BJ (cell line): ENCODE results near the gene HNRNPA0. TPM values are rescaled to one million over a fixed set of nuclear protein-coding genes. Genes with fewer than 3 reads are reported as not detected.

Source experiments
- CTCF ChIA-PET: fragments of 350-600 bp; formaldehyde crosslinking; extraction: SDS; loops from one replicate; lab custom pipeline; 2021; ENCODE audit warnings: antibody characterized with exemption, inconsistent platforms; lab: Yijun Ruan, JAX
- POLR2A ChIA-PET: fragments of 300-600 bp; sonication (Branson Sonifier 250); formaldehyde crosslinking; extraction: SDS; loops from one replicate; lab custom pipeline; 2021; ENCODE audit warnings: antibody characterized with exemption; lab: Charles Lee
- DNase-seq: peaks from one replicate; pipeline ENCODE4 v3.0.0-alpha.2; 2011; ENCODE audit warnings: low read depth
- H3K27me3 ChIP-seq: 2 replicates; pipeline ENCODE4 v1.6.0; 2011; ENCODE audit warnings: low read length; ENCODE audit not compliant: control insufficient read depth, insufficient read depth
- H3K36me3 ChIP-seq: 2 replicates; pipeline ENCODE4 v1.5.1; 2011; ENCODE audit warnings: low read length; ENCODE audit not compliant: control insufficient read depth, insufficient read depth
- H3K4me3 ChIP-seq: 2 replicates; pipeline ENCODE4 v1.5.1; 2011; ENCODE audit warnings: low read depth, mild to moderate bottlenecking, control low read depth, low read length
- polyA plus RNA-seq: library from polyadenylated mRNA; depleted of rRNA; stranded (reverse); fragments of >200 nt; gene quantifications from 2 replicates; pipeline ENCODE4 v1.2.3, GENCODE V29; 2011
- TF ChIP-seq, protein P1 (sequence below): IDR thresholded peaks from 2 replicates; pipeline ENCODE4 v1.5.1; 2011; ENCODE audit warnings: low read depth, mild to moderate bottlenecking, control low read depth, inconsistent platforms, low read length, moderate library complexity; ENCODE audit not compliant: insufficient read depth

HNRNPA0 gene
- polyA plus RNA-seq, 1 experiment = 10.2 TPM

DNA sequence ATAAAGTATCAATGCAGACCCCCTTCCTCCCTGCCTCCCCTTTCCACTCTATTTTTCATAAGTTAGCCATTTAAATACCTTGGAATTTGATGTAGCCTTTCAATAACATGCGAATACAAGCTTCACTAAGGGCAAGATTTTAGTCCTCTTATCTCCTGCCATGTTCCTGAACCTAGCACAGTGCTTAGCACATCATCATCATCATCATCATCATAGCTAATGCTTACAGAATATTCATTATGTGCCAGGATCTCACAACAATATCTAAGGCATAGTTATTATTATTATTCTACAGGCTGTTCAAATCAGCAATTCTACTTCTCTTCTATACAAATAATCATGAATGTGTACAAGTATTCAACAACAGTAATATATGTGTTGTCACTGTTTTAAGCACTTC lies 38.7 kb downstream of the HNRNPA0 start:
- no peaks in the 10 kb centered on the region for H3K27me3 ChIP-seq
- ChIA-PET POLR2A (no interaction called here), CTCF (interaction anchor here (1.3 kb wide), 1 partner anchor 27 kb away, joined by 3 read pairs; no protein-coding TSS in a partner anchor)
- DNase-seq = no peak
- H3K36me3 ChIP-seq = no peaks in the 10 kb centered on the region
- TF ChIP-seq, protein P1, sequence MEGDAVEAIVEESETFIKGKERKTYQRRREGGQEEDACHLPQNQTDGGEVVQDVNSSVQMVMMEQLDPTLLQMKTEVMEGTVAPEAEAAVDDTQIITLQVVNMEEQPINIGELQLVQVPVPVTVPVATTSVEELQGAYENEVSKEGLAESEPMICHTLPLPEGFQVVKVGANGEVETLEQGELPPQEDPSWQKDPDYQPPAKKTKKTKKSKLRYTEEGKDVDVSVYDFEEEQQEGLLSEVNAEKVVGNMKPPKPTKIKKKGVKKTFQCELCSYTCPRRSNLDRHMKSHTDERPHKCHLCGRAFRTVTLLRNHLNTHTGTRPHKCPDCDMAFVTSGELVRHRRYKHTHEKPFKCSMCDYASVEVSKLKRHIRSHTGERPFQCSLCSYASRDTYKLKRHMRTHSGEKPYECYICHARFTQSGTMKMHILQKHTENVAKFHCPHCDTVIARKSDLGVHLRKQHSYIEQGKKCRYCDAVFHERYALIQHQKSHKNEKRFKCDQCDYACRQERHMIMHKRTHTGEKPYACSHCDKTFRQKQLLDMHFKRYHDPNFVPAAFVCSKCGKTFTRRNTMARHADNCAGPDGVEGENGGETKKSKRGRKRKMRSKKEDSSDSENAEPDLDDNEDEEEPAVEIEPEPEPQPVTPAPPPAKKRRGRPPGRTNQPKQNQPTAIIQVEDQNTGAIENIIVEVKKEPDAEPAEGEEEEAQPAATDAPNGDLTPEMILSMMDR = no peak
- H3K4me3 ChIP-seq = no peak overlapping the region

GRCh38 chr5:137714946-137715345 lies 39.2 kb downstream of the HNRNPA0 start:
- H3K27me3 ChIP-seq = no peaks in the 10 kb centered on the region
- CTCF ChIA-PET = interaction anchor here (1.3 kb wide), 1 partner anchor 27 kb away, joined by 3 read pairs; no protein-coding TSS in a partner anchor
- DNase-seq = no peak
- H3K36me3 ChIP-seq = no peaks in the 10 kb centered on the region
- POLR2A ChIA-PET = interaction anchor here (0.6 kb wide), 1 partner anchor 145 kb away, joined by 3 read pairs; no protein-coding TSS in a partner anchor
- TF ChIP-seq, protein P1 = no peak
- no peak overlapping the region for H3K4me3 ChIP-seq

- TF ChIP-seq, protein P1 = no peak
- CTCF ChIA-PET = interaction anchor here (1.3 kb wide), 1 partner anchor 28 kb away, joined by 3 read pairs; no protein-coding TSS in a partner anchor
- POLR2A ChIA-PET = interaction anchor here (0.6 kb wide), 1 partner anchor 145 kb away, joined by 3 read pairs; no protein-coding TSS in a partner anchor
- no peak overlapping the region for H3K4me3 ChIP-seq
- no peak for DNase-seq
- no peaks in the 10 kb centered on the region for H3K36me3 ChIP-seq
- H3K27me3 ChIP-seq = no peaks in the 10 kb centered on the region
Measured at GRCh38 chr5:137714494-137714893, 39.7 kb downstream of the HNRNPA0 start.

- TF ChIP-seq, protein P1 = no peak
Measured at GRCh38 chr5:137712139-137712667, 42.0 kb downstream of the HNRNPA0 start.

GRCh38 chr5:137710086-137710485 lies 44.1 kb downstream of the HNRNPA0 start:
- TF ChIP-seq, protein P1 = no peak
- ChIA-PET CTCF (interaction anchor here (1.1 kb wide), 1 partner anchor 11 kb away, joined by 3 read pairs; no protein-coding TSS in a partner anchor), POLR2A (no interaction called here)
- DNase-seq = no peak
- Histone ChIP-seq H3K36me3 (no peaks in the 10 kb centered on the region), H3K27me3 (no peaks in the 10 kb centered on the region), H3K4me3 (no peak overlapping the region)

More at GRCh38 chr5:137712139-137712667, 42.0 kb downstream of the HNRNPA0 start:
- ChIA-PET CTCF (interaction anchor here (1.0 to 1.5 kb wide), 3 partner anchors 12 to 51 kb away, joined by 3 to 4 read pairs (median 3); no protein-coding TSS in a partner anchor), POLR2A (interaction anchor here (0.6 kb wide), 1 partner anchor 641 kb away, joined by 4 read pairs; no protein-coding TSS in a partner anchor)
- no peaks in the 10 kb centered on the region for H3K36me3 ChIP-seq
- no peak for DNase-seq
- H3K27me3 ChIP-seq = no peaks in the 10 kb centered on the region
- H3K4me3 ChIP-seq = no peak overlapping the region
